ENCODE results near the gene TBC1D5. TPM values are rescaled to one million over a fixed set of nuclear protein-coding genes. Genes with fewer than 3 reads are reported as not detected.
A peak's percentile ranks its signal among the peaks of the same experiment; 100 is the strongest.
"Not testable (repeated sequence)": the region's sequence is repeated elsewhere in the genome, so short reads cannot be mapped to it uniquely, and the experiment has no call there.

Gene TBC1D5
- total RNA-seq, 1 experiment from 2014 or later = 59.4 TPM

DNA sequence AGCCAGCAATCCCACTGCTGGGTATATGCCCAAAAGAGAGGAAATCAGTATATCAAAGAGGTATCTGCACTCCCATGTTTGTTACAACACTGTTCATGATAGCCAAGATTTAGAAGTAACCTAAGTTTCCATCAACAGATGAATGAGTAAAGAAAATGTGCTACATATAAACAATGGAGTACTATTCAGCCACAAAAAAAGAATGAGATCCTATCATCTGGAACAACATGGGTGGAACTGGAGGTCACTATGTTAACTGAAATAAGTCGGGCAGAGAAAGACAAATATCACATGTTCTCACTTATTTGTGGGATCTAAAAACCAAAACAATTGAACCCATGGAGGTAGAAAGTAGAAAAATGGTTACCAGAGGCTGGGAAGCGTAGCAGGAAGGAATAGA, 108.2 kb downstream of the TBC1D5 start:
- H3K27ac ChIP-seq = no peak overlapping the region
- DNase-seq = no peak
- no peaks in the 10 kb centered on the region; the same call in 1 of the 2 replicates for H3K9me3 ChIP-seq (replicated peaks)
- peaks cover 36% of the 10 kb centered on the region for H3K4me1 ChIP-seq
- no peaks in the 10 kb centered on the region for H3K36me3 ChIP-seq
- H3K4me3 ChIP-seq = no peak overlapping the region
- H3K27me3 ChIP-seq = no peaks in the 10 kb centered on the region

DNA sequence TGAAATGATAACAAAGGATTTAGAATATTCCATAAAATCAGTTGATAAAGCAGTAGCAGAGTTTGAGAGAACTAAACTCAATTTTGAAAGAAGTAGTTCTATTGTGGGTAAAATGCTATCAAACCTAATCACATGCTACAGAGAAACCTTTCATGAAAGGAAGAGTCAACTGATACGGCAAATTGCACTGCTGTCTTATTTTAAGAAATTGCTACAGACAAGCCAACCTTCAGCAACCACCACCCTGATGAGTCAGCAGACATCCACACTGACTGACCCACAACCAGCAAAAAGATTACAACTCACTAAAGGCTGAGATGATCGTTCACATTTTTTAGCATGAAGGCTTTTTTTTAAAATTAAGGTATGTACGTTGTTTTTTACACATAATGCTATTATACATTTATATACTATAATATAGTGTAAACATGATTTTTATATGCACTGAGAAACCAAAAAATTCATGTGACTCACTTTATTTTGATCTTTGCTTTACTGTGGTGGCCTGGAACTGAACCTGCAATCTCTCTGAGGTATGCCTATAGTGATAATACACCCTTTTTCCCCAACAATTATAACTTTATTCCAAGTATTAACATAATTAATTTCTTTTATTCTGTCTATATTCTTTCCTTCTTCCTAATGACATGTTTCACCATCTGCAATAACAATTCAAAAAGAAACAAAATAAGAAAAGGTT, 109.9 kb downstream of the TBC1D5 start:
- no peaks in the 10 kb centered on the region for H3K27me3 ChIP-seq
- no peaks in the 10 kb centered on the region for H3K36me3 ChIP-seq
- H3K4me3 ChIP-seq = peak overlapping the region; percentile 8; the same call in 1 of the 2 replicates
- peaks cover 36% of the 10 kb centered on the region for H3K4me1 ChIP-seq
- no peaks in the 10 kb centered on the region for H3K9me3 ChIP-seq (replicated peaks)
- H3K27ac ChIP-seq = peak overlapping the region; percentile 49
- DNase-seq = peak; percentile 28 to 61

DNA sequence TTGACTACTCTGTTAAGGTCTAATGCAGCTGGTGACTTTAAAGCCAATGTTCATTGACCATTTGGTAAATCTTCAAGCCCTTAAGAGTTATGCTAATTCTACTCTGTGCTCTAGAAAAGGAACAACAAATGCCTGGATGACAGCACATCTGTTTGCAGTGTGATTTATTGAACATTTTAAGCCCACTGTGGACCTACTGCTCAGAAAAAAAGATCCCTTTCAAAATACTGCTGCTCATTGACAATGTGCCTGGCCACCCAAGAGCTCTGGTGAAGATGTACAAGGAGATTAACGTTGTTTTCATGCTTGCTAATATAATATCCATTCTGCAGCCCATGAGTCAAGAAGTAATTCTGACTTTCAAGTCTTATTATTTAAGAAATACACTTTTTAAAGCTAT, 110.8 kb downstream of the TBC1D5 start:
- Histone ChIP-seq H3K4me1 (peaks cover 36% of the 10 kb centered on the region), H3K27me3 (no peaks in the 10 kb centered on the region), H3K27ac (peak overlapping the region; percentile 49), H3K36me3 (no peaks in the 10 kb centered on the region), H3K9me3 (replicated peaks) (no peaks in the 10 kb centered on the region), H3K4me3 (peak overlapping the region; percentile 8; the same call in 1 of the 2 replicates)
- DNase-seq = peak; percentile 57 to 84

DNA sequence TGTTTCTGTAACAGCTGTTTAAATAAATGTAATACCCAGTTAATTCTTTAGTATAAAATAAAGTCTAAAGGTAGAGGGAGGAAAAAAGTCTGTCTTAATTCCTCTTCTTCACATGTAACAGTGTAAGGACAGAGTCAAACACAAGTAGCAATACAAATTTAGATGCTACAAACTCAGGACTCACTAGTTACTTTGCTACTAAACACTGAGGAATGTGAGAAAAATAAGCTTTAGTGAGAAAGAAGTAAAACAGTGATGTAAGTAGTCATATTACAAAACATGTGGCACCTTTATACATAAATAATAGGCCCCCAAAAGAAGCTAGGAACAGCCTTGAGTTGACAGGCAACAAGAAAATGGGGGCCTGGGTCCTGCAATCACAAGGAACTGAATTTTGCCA, 113.0 kb downstream of the TBC1D5 start:
- no peak for DNase-seq
- Histone ChIP-seq H3K27ac (no peak overlapping the region), H3K27me3 (no peaks in the 10 kb centered on the region), H3K4me3 (no peak overlapping the region), H3K4me1 (peaks cover 34% of the 10 kb centered on the region), H3K36me3 (no peaks in the 10 kb centered on the region), H3K9me3 (replicated peaks) (no peaks in the 10 kb centered on the region)

DNA sequence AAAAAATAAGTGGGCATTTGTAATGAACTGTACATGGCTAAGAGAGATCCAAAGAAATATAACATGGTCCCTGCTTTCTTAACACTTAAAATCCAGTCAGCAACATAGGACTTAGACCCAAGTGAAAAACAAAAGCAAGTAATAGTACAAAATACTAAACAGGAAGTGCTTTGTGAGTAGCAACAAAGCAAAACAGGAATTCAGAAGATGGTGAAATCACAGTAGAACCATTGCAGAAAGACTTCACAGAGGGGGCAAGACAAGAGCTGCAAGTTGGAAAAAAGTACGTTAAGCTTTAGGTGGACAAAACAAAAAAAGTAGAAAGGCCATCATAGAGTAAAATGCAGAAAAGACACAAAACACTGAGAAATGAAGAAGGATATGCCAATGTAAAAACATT, 116.0 kb downstream of the TBC1D5 start:
- DNase-seq = no peak
- no peaks in the 10 kb centered on the region for H3K9me3 ChIP-seq (replicated peaks)
- no peaks in the 10 kb centered on the region for H3K36me3 ChIP-seq
- no peaks in the 10 kb centered on the region for H3K27me3 ChIP-seq
- no peak overlapping the region for H3K4me3 ChIP-seq
- peaks cover 21% of the 10 kb centered on the region for H3K4me1 ChIP-seq
- H3K27ac ChIP-seq = no peak overlapping the region

DNA sequence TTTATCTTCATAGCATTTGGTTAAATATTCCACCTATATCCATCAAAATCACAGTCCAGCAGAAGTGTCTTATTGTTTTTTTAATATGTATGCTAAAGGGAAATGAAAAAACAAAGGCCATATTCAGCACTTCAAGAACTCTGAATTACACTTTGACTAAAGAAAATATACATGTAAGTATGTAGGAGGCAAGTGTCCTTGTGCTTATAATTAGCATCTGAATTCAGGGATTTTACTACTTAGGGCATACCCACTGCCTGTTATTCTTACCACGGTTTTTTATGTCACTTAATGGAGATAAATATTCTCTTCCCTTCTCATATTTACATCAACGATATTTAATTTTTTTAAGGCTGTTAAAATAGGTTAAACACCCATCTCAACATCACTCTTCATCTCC, 117.3 kb downstream of the TBC1D5 start:
- Histone ChIP-seq H3K27ac (no peak overlapping the region), H3K4me1 (peaks cover 15% of the 10 kb centered on the region), H3K4me3 (no peak overlapping the region), H3K27me3 (no peaks in the 10 kb centered on the region), H3K9me3 (replicated peaks) (no peaks in the 10 kb centered on the region), H3K36me3 (no peaks in the 10 kb centered on the region)
- no peak for DNase-seq

DNA sequence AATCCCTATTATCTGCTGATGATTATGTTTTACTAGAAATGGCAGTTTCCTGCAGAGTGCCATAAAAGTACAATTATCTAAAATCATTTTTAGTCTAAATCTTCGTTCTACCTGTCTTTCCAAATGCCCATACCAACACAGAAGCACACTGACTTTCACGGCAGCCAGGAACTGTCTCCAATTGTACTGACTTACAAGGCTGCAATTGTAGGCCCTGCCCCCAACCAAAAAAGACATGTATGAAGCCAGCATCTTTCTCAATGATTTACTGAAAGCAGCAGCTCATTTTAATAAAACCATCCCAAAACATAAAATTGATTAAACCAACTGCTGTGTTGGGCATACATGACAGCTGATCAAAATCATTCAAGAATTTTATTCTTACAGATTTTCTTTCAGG, 119.0 kb downstream of the TBC1D5 start:
- Histone ChIP-seq H3K9me3 (replicated peaks) (no peaks in the 10 kb centered on the region), H3K27ac (no peak overlapping the region), H3K27me3 (no peaks in the 10 kb centered on the region), H3K4me3 (no peak overlapping the region), H3K36me3 (no peaks in the 10 kb centered on the region), H3K4me1 (no peaks in the 10 kb centered on the region)
- no peak for DNase-seq

DNA sequence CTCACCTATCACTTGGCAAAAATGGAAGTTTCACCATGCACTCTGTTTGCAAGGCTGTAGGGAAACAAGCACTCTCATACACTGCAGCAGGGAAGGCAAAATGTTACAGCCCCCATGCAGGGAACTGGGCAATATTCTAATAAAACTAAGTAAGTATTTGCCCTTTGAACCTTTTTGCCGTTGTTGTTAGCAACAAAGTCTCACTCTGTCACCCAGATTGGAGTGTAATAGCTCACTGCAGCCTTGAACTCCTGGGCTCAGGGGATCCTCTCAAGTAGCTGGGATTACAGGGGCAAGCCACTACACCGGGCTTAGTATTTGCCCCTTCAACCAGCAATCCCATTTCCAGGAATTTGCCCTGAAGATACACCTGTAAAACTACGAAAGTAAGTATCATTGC, 122.5 kb downstream of the TBC1D5 start:
- H3K4me3 ChIP-seq = no peak overlapping the region
- H3K27me3 ChIP-seq = no peaks in the 10 kb centered on the region
- no peaks in the 10 kb centered on the region for H3K9me3 ChIP-seq (replicated peaks)
- DNase-seq = no peak
- H3K27ac ChIP-seq = no peak overlapping the region
- H3K4me1 ChIP-seq = no peaks in the 10 kb centered on the region
- H3K36me3 ChIP-seq = 0 out of 2 replicates have a peak, but pooled peaks cover 5% of the 10 kb centered on the region

DNA sequence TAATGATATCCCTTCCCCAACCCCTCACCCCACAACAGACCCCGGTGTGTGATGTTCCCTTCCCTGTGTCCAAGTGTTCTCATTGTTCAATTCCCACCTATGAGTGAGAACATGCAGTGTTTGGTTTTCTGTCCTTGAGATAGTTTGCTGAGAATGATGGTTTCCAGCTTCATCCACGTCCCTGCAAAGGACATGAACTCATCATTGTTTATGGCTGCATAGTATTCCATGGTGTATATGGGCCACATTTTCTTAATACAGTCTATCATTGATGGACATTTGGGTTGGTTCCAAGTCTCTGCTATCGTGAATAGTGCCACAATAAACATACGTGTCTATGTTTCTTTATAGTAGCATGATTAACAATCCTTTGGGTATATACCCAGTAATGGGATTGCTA, 129.4 kb downstream of the TBC1D5 start:
- not testable (repeated sequence) for H3K4me3 ChIP-seq; H3K36me3 ChIP-seq; H3K4me1 ChIP-seq; DNase-seq; H3K9me3 ChIP-seq (replicated peaks); H3K27me3 ChIP-seq; H3K27ac ChIP-seq

DNA sequence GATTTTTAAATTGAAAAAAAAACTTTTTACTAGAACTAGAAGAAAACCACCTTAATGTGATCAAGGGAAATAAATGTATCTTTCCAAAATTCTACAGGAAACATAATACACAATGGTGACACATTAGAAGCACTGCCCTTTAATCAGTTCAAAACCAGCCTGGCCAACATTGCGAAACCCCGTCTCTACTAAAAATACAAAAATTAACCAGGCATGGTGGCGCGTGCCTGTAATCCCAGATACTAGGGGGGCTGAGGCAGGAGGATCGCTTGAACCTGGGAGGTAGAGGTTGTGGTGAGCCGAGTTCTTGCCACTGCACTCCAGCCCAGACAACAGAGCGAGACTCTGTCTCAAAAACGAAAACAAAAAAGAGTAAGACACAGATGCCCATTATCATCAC, 134.5 kb downstream of the TBC1D5 start:
- no peak for DNase-seq
- no peak overlapping the region for H3K27ac ChIP-seq
- H3K9me3 ChIP-seq (replicated peaks) = no peaks in the 10 kb centered on the region
- H3K27me3 ChIP-seq = no peaks in the 10 kb centered on the region
- no peaks in the 10 kb centered on the region for H3K36me3 ChIP-seq
- H3K4me3 ChIP-seq = no peak overlapping the region
- no peaks in the 10 kb centered on the region for H3K4me1 ChIP-seq

DNA sequence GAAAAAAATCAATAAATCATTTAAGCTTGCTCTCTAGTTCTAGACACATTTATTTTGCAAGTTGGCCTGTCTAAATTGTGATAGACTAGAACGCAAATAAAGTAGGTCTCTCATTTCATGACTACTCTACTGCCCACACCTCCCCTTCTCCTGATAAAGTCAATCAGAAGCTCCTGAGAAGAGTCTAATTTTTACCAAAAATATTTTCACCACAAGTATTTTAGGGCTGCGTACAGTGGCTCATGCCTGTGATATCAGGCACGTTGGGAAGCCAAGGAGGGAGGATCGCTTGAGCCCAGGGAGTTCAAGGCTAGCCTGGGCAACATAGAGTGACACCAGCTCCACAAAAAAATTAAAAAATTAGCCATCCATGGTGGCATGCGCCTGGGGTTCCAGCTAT, 136.5 kb downstream of the TBC1D5 start:
- DNase-seq = no peak
- Histone ChIP-seq H3K27me3 (no peaks in the 10 kb centered on the region), H3K36me3 (no peaks in the 10 kb centered on the region), H3K4me1 (no peaks in the 10 kb centered on the region), H3K4me3 (no peak overlapping the region), H3K27ac (no peak overlapping the region), H3K9me3 (replicated peaks) (no peaks in the 10 kb centered on the region)

DNA sequence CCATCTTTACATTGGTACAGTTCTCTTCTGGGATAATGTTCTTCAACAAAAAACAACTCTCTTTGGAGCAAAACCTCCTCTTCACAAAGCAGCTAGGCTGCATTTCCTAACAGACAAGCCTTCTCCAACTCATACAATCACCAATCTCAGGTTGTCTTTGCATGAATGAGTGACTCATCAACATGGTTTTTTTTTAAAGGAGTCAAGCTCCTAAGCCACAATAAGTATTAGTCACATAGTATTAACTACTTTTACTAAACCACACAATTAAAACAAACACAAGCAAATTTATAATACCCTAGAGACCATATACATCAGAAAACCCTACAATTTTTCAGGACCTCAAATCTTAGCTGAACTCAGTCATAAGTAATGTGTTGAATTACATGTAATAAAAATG, 137.4 kb downstream of the TBC1D5 start:
- no peak overlapping the region for H3K4me3 ChIP-seq
- no peak overlapping the region for H3K27ac ChIP-seq
- no peaks in the 10 kb centered on the region for H3K36me3 ChIP-seq
- DNase-seq = peak in 1 of 2 experiments; percentile 6
- H3K27me3 ChIP-seq = no peaks in the 10 kb centered on the region
- no peaks in the 10 kb centered on the region for H3K4me1 ChIP-seq
- H3K9me3 ChIP-seq (replicated peaks) = no peaks in the 10 kb centered on the region

DNA sequence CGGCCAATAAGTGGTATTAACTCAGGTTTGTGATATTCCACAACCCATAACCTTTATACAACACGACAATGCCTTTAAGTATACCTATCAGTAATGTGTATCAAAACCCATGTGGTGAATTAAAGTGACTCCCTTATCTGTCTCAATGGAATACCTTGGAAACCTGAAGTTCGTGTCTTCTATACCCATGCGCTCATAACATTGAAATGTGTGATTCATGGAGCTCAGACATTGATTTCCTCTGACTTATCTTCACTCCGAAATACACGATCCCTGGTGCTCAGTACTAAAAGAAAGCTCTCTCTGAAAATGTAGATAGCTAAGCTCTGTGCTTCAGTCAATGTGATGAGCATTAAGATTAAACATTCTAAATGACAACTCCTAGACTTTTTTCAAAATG, 140.3 kb downstream of the TBC1D5 start:
- Histone ChIP-seq H3K27ac (no peak overlapping the region), H3K27me3 (no peaks in the 10 kb centered on the region), H3K4me3 (no peak overlapping the region), H3K4me1 (no peaks in the 10 kb centered on the region), H3K36me3 (no peaks in the 10 kb centered on the region), H3K9me3 (replicated peaks) (no peaks in the 10 kb centered on the region)
- no peak for DNase-seq

DNA sequence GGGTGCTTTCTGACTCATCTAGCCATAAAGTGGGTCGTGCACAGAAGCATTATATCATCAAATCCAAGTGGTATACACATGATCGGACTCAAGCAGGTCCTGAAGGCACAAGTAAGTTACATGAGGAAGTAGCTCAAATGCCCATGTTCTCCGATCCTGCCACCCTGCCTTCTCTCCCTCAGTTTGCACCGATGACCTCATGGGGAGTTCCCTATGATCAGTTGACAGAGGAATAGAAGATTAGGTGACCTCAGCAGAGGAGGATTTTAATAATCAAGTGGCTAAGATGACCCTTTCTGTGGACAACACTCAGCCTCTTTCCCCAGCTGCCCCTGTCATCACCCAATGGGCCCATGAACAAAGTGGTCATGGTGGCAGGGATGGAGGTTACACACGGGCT, 149.5 kb downstream of the TBC1D5 start:
- H3K4me3 ChIP-seq = no peak overlapping the region
- no peaks in the 10 kb centered on the region for H3K36me3 ChIP-seq
- no peaks in the 10 kb centered on the region for H3K4me1 ChIP-seq
- H3K27ac ChIP-seq = no peak overlapping the region
- DNase-seq = no peak
- H3K9me3 ChIP-seq (replicated peaks) = peaks cover 10% of the 10 kb centered on the region
- no peaks in the 10 kb centered on the region for H3K27me3 ChIP-seq

DNA sequence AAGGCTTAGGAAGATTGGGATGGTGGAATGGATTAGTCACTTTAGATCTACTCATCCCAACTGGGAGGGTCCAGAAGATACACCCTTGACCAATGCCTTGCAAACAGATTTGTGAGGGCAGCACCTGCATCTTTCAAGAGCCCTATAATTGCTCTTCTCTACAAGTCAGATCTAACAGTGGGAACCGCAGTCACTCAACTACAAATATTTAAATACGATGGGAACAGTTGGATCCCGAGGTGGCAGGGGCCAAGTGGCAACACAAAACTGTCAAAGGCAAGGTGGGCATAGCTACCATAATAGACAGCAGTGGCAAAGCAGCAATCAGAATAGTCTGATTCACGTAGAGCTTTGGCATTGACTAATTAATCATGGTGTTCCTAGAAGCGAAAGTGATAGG, 152.0 kb downstream of the TBC1D5 start:
- Histone ChIP-seq H3K27ac (no peak overlapping the region), H3K27me3 (no peaks in the 10 kb centered on the region), H3K4me3 (no peak overlapping the region), H3K9me3 (replicated peaks) (peaks cover 10% of the 10 kb centered on the region), H3K36me3 (no peaks in the 10 kb centered on the region), H3K4me1 (no peaks in the 10 kb centered on the region)
- no peak for DNase-seq

DNA sequence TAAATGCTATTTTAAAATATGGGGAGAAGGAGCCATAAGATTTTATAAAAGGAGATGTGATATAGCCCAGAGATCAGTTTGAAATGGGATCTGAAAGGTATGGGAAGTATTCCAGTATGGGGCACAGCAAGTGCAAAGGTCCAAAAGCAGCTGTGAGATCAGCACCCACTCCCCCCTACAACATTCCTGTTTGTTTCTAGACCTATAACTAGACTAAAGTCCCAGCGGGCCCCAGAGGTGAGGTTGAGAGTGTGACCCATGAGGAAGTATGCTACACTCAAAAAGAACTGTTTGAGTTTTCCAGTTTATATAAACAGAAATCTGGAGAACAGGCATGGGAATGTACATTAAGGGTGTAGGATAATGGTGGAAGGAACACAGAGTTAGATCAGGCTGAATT, 152.5 kb downstream of the TBC1D5 start:
- Histone ChIP-seq H3K27me3 (no peaks in the 10 kb centered on the region), H3K36me3 (no peaks in the 10 kb centered on the region), H3K4me3 (no peak overlapping the region), H3K27ac (no peak overlapping the region), H3K4me1 (no peaks in the 10 kb centered on the region), H3K9me3 (replicated peaks) (peaks cover 10% of the 10 kb centered on the region)
- no peak for DNase-seq

Data from SJCRH30 (cell line).